ENCODE data around the gene DNMBP.

The DNMBP gene

DNA sequence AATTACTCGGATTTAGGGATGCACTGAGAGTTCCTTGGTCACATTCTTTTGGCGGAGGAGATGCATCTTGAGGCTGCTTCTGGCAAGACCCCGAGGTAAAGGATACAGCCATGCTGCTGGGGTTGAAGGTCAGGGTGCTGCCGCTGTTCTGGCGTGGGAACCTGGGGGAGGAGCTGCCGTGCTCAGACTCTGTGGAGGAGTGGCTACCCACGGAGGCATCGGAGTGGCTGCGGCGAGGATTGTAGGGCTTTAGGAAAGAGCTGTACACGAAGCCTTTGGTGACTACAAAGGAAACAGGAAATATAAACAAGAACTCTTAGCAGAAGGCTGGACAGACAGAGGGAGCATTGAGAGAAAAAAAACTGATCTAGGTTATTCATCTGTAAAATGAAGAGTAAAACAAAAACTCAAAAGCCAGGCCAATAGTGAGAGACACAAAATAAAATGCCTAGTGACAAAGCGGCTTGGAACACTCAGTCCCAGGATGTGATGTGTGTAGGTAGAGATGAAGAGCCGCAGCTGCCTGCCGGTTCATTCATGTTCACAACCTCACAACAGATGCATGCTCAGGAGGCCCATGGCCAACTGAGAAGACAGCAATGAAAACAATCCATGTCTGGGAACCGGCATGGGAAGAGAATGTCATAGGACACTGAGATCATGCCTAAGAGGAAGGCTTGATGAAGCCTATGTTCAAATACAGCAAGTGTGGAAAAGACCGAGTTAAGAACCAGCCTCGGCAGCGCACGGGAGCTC is 129.5 kb downstream of the DNMBP start:
- TF ChIP-seq EP300 (IDR thresholded peaks at IDR 0.05; ENCODE audit: borderline replicate concordance) (no peak), TCF12 (IDR thresholded peaks at IDR 0.05; ENCODE audit: low read depth) (no peak)
- TF ChIP-seq, protein P1, sequence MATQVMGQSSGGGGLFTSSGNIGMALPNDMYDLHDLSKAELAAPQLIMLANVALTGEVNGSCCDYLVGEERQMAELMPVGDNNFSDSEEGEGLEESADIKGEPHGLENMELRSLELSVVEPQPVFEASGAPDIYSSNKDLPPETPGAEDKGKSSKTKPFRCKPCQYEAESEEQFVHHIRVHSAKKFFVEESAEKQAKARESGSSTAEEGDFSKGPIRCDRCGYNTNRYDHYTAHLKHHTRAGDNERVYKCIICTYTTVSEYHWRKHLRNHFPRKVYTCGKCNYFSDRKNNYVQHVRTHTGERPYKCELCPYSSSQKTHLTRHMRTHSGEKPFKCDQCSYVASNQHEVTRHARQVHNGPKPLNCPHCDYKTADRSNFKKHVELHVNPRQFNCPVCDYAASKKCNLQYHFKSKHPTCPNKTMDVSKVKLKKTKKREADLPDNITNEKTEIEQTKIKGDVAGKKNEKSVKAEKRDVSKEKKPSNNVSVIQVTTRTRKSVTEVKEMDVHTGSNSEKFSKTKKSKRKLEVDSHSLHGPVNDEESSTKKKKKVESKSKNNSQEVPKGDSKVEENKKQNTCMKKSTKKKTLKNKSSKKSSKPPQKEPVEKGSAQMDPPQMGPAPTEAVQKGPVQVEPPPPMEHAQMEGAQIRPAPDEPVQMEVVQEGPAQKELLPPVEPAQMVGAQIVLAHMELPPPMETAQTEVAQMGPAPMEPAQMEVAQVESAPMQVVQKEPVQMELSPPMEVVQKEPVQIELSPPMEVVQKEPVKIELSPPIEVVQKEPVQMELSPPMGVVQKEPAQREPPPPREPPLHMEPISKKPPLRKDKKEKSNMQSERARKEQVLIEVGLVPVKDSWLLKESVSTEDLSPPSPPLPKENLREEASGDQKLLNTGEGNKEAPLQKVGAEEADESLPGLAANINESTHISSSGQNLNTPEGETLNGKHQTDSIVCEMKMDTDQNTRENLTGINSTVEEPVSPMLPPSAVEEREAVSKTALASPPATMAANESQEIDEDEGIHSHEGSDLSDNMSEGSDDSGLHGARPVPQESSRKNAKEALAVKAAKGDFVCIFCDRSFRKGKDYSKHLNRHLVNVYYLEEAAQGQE (IDR thresholded peaks at IDR 0.05; ENCODE audit: low read depth): no peak
- TF ChIP-seq, protein P2, sequence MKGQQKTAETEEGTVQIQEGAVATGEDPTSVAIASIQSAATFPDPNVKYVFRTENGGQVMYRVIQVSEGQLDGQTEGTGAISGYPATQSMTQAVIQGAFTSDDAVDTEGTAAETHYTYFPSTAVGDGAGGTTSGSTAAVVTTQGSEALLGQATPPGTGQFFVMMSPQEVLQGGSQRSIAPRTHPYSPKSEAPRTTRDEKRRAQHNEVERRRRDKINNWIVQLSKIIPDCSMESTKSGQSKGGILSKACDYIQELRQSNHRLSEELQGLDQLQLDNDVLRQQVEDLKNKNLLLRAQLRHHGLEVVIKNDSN (IDR thresholded peaks at IDR 0.05): no peak

DNA sequence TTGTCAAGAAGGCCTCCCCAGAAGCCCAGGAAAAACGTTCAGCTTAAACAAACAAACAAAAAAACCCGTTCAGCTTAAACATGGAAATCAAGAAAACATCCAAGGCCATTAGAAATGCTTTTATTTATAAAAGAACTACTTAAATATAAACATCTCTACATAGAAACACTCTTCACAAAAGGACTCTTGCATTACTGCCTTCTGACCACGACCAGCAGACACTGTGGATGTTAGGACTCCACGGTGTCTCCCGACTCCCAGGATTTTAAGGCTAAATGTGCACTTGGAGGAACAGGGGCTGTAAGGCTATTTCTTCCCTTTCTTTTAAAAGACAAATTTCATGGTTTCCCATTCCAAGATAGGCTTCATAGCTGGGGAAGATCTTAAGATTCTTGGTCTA is 134.3 kb downstream of the DNMBP start:
- no peak for TF ChIP-seq TEAD4 (IDR thresholded peaks at IDR 0.05)
- TF ChIP-seq FOXM1 (IDR thresholded peaks at IDR 0.05; ENCODE audit: borderline replicate concordance, low read depth): no peak
- no peak for TF ChIP-seq EP300 (IDR thresholded peaks at IDR 0.05; ENCODE audit: borderline replicate concordance)
- TF ChIP-seq CEBPB (IDR thresholded peaks at IDR 0.05): no peak
- no peak for TF ChIP-seq EGR1 (IDR thresholded peaks at IDR 0.05)
- TF ChIP-seq TCF12 (IDR thresholded peaks at IDR 0.05; ENCODE audit: low read depth): no peak
- TF ChIP-seq RAD21 (IDR thresholded peaks at IDR 0.05; ENCODE audit: low read depth): no peak
- TF ChIP-seq, protein P1 (IDR thresholded peaks at IDR 0.05; ENCODE audit: low read depth): no peak
- TF ChIP-seq, protein P3, sequence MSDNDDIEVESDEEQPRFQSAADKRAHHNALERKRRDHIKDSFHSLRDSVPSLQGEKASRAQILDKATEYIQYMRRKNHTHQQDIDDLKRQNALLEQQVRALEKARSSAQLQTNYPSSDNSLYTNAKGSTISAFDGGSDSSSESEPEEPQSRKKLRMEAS (IDR thresholded peaks at IDR 0.05): no peak
- TF ChIP-seq, protein P2 (IDR thresholded peaks at IDR 0.05): no peak
- TF ChIP-seq ZBTB7A (IDR thresholded peaks at IDR 0.05; ENCODE audit: low read depth): no peak
- TF ChIP-seq TAF1 (IDR thresholded peaks at IDR 0.05; ENCODE audit: low read depth): no peak
- no peak for TF ChIP-seq NFIC (IDR thresholded peaks at IDR 0.05)
- TF ChIP-seq YY1 (IDR thresholded peaks at IDR 0.05; ENCODE audit: low read depth): no peak
- TF ChIP-seq CREB1 (IDR thresholded peaks at IDR 0.05; ENCODE audit: low read depth): no peak

DNA sequence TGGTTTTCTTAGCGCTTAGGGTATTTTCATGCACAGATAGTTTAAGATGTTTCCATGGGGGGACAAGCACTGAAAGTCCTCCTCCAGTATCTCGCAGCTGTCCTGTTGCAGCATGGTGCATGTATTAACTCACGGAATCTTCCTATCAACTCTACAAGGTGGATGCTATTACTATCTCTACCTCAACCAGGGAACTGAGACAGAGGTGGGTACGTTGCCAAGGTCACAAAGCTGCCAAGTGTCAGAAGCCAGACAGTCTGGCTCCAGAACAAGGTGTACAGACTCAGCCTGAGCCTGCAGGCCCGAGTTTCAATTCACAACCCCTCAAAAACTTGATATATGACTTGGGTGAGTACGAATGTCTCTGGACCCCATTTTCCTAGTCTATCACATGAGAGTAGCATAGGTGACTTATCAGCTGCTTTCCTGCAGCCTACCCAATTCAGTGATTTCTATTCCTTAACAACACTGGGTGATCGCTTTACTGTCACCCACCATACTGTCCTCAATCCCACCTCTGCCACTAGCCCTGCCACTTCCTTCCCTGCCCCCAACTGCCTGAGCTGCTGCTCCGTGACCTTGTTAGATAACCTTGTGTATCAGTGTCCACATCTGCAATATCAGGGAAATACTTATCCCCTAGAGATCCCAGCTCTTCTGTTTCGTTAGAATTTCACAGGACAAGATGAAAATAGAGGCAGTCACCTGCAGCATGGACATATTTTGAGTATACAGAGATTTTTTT is 135.2 kb downstream of the DNMBP start:
- no peak for TF ChIP-seq EP300 (IDR thresholded peaks at IDR 0.05; ENCODE audit: borderline replicate concordance)
- TF ChIP-seq RAD21 (IDR thresholded peaks at IDR 0.05; ENCODE audit: low read depth): no peak
- no peak for TF ChIP-seq TAF1 (IDR thresholded peaks at IDR 0.05; ENCODE audit: low read depth)
- TF ChIP-seq, protein P1 (IDR thresholded peaks at IDR 0.05; ENCODE audit: low read depth): no peak
- TF ChIP-seq TCF12 (IDR thresholded peaks at IDR 0.05; ENCODE audit: low read depth): no peak
- TF ChIP-seq, protein P3 (IDR thresholded peaks at IDR 0.05): no peak
- TF ChIP-seq TEAD4 (IDR thresholded peaks at IDR 0.05): no peak
- no peak for TF ChIP-seq CREB1 (IDR thresholded peaks at IDR 0.05; ENCODE audit: low read depth)
- TF ChIP-seq YY1 (IDR thresholded peaks at IDR 0.05; ENCODE audit: low read depth): no peak
- no peak for TF ChIP-seq NFIC (IDR thresholded peaks at IDR 0.05)
- no peak for TF ChIP-seq FOXM1 (IDR thresholded peaks at IDR 0.05; ENCODE audit: borderline replicate concordance, low read depth)
- no peak for TF ChIP-seq CEBPB (IDR thresholded peaks at IDR 0.05)
- TF ChIP-seq, protein P2 (IDR thresholded peaks at IDR 0.05): no peak
- TF ChIP-seq EGR1 (IDR thresholded peaks at IDR 0.05): no peak
- TF ChIP-seq ZBTB7A (IDR thresholded peaks at IDR 0.05; ENCODE audit: low read depth): no peak

Measured in Ishikawa (cell line).